ENCODE measurements around the gene LETM1. TPM values are rescaled to one million over a fixed set of nuclear protein-coding genes. Genes with fewer than 3 reads are reported as not detected.

Gene LETM1
- total and polyA plus RNA-seq, 4 donors, result 12.2 to 46.9 (median 24.1) TPM

DNA sequence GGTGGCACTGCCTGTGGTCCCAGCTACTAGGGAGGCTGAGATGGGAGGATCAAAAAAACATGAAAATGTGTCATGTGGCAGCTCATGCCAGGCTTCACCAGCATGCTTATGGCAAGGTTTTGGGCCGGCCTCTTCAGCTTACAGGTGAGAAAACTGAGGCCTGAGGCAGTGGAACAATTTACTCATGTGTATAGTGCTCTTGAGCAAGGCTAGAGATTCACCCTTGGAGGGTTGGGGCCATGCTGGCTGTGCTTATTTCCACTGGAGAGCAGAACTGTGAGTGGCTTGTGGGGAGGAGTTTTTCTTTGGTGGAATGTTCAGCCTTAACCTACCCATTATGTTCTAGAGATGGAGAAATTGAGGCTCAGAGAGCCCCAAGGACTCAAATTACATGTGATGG is 47.1 kb upstream of the LETM1 start:
- TF ChIP-seq RAD21 (IDR thresholded peaks at IDR 0.05), result no peak
- no peak for TF ChIP-seq YY1 (IDR thresholded peaks at IDR 0.05)
- TF ChIP-seq JUND (IDR thresholded peaks at IDR 0.05), result no peak
- TF ChIP-seq, protein P1, sequence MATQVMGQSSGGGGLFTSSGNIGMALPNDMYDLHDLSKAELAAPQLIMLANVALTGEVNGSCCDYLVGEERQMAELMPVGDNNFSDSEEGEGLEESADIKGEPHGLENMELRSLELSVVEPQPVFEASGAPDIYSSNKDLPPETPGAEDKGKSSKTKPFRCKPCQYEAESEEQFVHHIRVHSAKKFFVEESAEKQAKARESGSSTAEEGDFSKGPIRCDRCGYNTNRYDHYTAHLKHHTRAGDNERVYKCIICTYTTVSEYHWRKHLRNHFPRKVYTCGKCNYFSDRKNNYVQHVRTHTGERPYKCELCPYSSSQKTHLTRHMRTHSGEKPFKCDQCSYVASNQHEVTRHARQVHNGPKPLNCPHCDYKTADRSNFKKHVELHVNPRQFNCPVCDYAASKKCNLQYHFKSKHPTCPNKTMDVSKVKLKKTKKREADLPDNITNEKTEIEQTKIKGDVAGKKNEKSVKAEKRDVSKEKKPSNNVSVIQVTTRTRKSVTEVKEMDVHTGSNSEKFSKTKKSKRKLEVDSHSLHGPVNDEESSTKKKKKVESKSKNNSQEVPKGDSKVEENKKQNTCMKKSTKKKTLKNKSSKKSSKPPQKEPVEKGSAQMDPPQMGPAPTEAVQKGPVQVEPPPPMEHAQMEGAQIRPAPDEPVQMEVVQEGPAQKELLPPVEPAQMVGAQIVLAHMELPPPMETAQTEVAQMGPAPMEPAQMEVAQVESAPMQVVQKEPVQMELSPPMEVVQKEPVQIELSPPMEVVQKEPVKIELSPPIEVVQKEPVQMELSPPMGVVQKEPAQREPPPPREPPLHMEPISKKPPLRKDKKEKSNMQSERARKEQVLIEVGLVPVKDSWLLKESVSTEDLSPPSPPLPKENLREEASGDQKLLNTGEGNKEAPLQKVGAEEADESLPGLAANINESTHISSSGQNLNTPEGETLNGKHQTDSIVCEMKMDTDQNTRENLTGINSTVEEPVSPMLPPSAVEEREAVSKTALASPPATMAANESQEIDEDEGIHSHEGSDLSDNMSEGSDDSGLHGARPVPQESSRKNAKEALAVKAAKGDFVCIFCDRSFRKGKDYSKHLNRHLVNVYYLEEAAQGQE (IDR thresholded peaks at IDR 0.05), result no peak
- TF ChIP-seq RXRA (IDR thresholded peaks at IDR 0.05), result no peak
- TF ChIP-seq FOXA1 (IDR thresholded peaks at IDR 0.05), result no peak
- TF ChIP-seq NR2F2 (IDR thresholded peaks at IDR 0.05), result no peak
- TF ChIP-seq, protein P2, sequence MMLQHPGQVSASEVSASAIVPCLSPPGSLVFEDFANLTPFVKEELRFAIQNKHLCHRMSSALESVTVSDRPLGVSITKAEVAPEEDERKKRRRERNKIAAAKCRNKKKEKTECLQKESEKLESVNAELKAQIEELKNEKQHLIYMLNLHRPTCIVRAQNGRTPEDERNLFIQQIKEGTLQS (IDR thresholded peaks at IDR 0.05), result no peak
- no peak for TF ChIP-seq EGR1 (IDR thresholded peaks at IDR 0.05; ENCODE audit: low read depth in 2 of 2)
- no peak for TF ChIP-seq TAF1 (conservative IDR thresholded peaks at IDR 0.05)
- TF ChIP-seq, protein P3, sequence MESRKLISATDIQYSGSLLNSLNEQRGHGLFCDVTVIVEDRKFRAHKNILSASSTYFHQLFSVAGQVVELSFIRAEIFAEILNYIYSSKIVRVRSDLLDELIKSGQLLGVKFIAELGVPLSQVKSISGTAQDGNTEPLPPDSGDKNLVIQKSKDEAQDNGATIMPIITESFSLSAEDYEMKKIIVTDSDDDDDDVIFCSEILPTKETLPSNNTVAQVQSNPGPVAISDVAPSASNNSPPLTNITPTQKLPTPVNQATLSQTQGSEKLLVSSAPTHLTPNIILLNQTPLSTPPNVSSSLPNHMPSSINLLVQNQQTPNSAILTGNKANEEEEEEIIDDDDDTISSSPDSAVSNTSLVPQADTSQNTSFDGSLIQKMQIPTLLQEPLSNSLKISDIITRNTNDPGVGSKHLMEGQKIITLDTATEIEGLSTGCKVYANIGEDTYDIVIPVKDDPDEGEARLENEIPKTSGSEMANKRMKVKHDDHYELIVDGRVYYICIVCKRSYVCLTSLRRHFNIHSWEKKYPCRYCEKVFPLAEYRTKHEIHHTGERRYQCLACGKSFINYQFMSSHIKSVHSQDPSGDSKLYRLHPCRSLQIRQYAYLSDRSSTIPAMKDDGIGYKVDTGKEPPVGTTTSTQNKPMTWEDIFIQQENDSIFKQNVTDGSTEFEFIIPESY (IDR thresholded peaks at IDR 0.05), result no peak
- H3K9ac ChIP-seq (ENCODE audit: low read depth in 1 of 2, low read length in 2 of 2), result no peak overlapping the region

DNA sequence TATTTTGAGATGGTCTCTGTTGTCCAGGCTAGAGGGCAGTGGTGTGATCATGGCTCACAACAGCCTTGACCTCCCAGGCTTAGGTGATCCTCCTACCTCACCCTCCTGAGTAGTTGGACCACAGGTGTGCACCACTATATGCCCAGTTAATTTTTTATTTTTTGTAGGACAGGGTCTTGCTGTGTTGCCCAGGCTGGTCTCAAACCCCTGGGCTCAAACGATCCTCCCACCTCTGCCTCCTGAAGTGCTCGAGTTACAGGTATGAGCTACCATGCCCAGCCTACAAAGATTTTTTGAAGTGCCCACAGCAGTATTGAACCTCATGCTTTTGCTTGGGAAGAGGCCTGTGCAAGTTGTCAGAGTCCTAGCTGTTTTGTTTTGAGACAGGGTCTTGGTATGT is 46.3 kb upstream of the LETM1 start:
- H3K36me3 ChIP-seq (ENCODE audit: control insufficient read depth in 4 of 4, insufficient read depth in 3 of 4, low read depth in 1 of 4, low read length in 3 of 4), result peaks cover 0 to 26% (median 8%) of the 10 kb centered on the region in 4 donors
- H3K9ac ChIP-seq (ENCODE audit: low read depth in 1 of 2, low read length in 2 of 2), result no peak overlapping the region
- no peaks in the 10 kb centered on the region for H3K9me3 ChIP-seq (ENCODE audit: control insufficient read depth in 4 of 4, low read length in 3 of 4)
- no peak overlapping the region for H3K27ac ChIP-seq (ENCODE audit: low read depth in 1 of 2, low read length in 2 of 2)
- TF ChIP-seq YY1 (IDR thresholded peaks at IDR 0.05) (no peak), FOXA2 (IDR thresholded peaks at IDR 0.05) (no peak), EGR1 (IDR thresholded peaks at IDR 0.05; ENCODE audit: low read depth in 2 of 2) (no peak), NR2F2 (IDR thresholded peaks at IDR 0.05) (no peak), SP1 (IDR thresholded peaks at IDR 0.05) (no peak), HNF4A (conservative IDR thresholded peaks at IDR 0.05) (no peak)
- TF ChIP-seq, protein P4, sequence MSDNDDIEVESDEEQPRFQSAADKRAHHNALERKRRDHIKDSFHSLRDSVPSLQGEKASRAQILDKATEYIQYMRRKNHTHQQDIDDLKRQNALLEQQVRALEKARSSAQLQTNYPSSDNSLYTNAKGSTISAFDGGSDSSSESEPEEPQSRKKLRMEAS (IDR thresholded peaks at IDR 0.05), result no peak
- TF ChIP-seq, protein P2 (IDR thresholded peaks at IDR 0.05), result no peak
- no peak overlapping the region for H3K4me3 ChIP-seq (ENCODE audit: low read depth in 1 of 3, low read length in 3 of 3)
- H3K4me1 ChIP-seq (ENCODE audit: control insufficient read depth in 4 of 4, insufficient read depth in 4 of 4, low read length in 3 of 4), result no peaks in the 10 kb centered on the region
- 95% methylated on average over 2 of the region's 2 CpGs for WGBS
- no peak for DNase-seq (ENCODE audit: low spot score)
- no peaks in the 10 kb centered on the region for H3K27me3 ChIP-seq (ENCODE audit: control insufficient read depth in 4 of 4, insufficient read depth in 4 of 4, low read length in 3 of 4)

More for the DNA sequence above, 47.1 kb upstream of the LETM1 start:
- WGBS, result 96% methylated on average over 1 of the region's 1 CpG
- Histone ChIP-seq H3K27me3 (ENCODE audit: control insufficient read depth in 4 of 4, insufficient read depth in 4 of 4, low read length in 3 of 4) (no peaks in the 10 kb centered on the region), H3K4me3 (ENCODE audit: low read depth in 1 of 3, low read length in 3 of 3) (no peak overlapping the region), H3K36me3 (ENCODE audit: control insufficient read depth in 4 of 4, insufficient read depth in 3 of 4, low read depth in 1 of 4, low read length in 3 of 4) (peaks cover 0 to 26% (median 8%) of the 10 kb centered on the region in 4 donors), H3K4me1 (ENCODE audit: control insufficient read depth in 4 of 4, insufficient read depth in 4 of 4, low read length in 3 of 4) (no peaks in the 10 kb centered on the region), H3K27ac (ENCODE audit: low read depth in 1 of 2, low read length in 2 of 2) (no peak overlapping the region), H3K9me3 (ENCODE audit: control insufficient read depth in 4 of 4, low read length in 3 of 4) (no peaks in the 10 kb centered on the region)
- no peak for DNase-seq (ENCODE audit: low spot score)

All from liver (tissue), 9 donors.